Duodenal mucosa (tissue), 2 donors: ENCODE data around the gene ANKK1.

Experiments
- H3K27ac ChIP-seq: one replicate; pipeline ENCODE4 v1.7.0; 2013; ENCODE audit warnings: low read depth, low read length
- H3K27me3 ChIP-seq, 2 donors: one replicate each; pipeline ENCODE4 v1.7.0; 2013; ENCODE audit warnings: low read length in 2 of 2, control low read depth in 1 of 2; ENCODE audit not compliant: insufficient read depth in 2 of 2, control insufficient read depth in 1 of 2
- H3K36me3 ChIP-seq, 2 donors: one replicate each; pipeline ENCODE4 v1.7.0; 2013; ENCODE audit warnings: low read length in 2 of 2, control low read depth in 1 of 2; ENCODE audit not compliant: insufficient read depth in 2 of 2, control insufficient read depth in 1 of 2
- H3K4me1 ChIP-seq, 2 donors: one replicate each; pipeline ENCODE4 v1.7.0; 2013; ENCODE audit warnings: low read length in 2 of 2, control low read depth in 1 of 2; ENCODE audit not compliant: insufficient read depth in 2 of 2, control insufficient read depth in 1 of 2
- H3K4me3 ChIP-seq, 2 donors: one replicate each; pipeline ENCODE4 v1.7.0; 2013; ENCODE audit warnings: low read length in 2 of 2, low read depth in 1 of 2
- H3K9ac ChIP-seq, 2 donors: one replicate each; pipeline ENCODE4 v1.7.0; 2013; ENCODE audit warnings: low read length in 2 of 2, low read depth in 1 of 2
- H3K9me3 ChIP-seq, 2 donors: one replicate each; pipeline ENCODE4 v1.7.0; 2013; ENCODE audit warnings: low read length in 2 of 2, control low read depth in 1 of 2; ENCODE audit not compliant: control insufficient read depth in 1 of 2

Gene ANKK1

GRCh38 chr11:113356203-113356602, 31.4 kb upstream of the ANKK1 start:
- H3K9ac ChIP-seq, result no peak overlapping the region
- H3K9me3 ChIP-seq, result peaks cover 8 to 12% of the 10 kb centered on the region in 2 donors
- H3K4me3 ChIP-seq, result no peak overlapping the region
- peaks cover 17 to 52% of the 10 kb centered on the region in 2 donors for H3K36me3 ChIP-seq
- H3K27me3 ChIP-seq, result no peaks in the 10 kb centered on the region
- no peaks in the 10 kb centered on the region for H3K4me1 ChIP-seq
- no peak overlapping the region for H3K27ac ChIP-seq

DNA sequence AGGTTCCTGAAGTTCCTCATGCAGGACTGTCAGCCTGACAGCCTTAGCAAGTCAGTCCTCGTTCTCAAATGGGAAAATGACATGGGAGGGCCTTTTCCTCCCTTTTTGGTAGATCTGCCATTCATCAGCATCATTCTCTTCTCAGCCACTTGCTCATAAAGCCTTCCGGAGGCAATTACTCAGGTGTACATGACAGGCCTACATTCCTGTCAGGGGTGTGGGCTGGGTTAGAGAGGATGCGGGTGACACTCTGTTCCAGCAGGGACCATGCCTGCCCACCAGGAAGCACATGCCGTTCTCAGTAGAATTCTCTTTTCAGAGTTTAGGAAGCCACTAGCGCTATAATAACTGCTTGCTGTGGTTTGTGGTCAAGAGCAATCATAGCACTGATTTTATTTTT, 24.2 kb upstream of the ANKK1 start:
- no peak overlapping the region for H3K4me3 ChIP-seq
- no peak overlapping the region for H3K27ac ChIP-seq
- no peaks in the 10 kb centered on the region for H3K9me3 ChIP-seq
- no peak overlapping the region for H3K9ac ChIP-seq
- H3K27me3 ChIP-seq, result no peaks in the 10 kb centered on the region
- peaks cover 16 to 65% of the 10 kb centered on the region in 2 donors for H3K36me3 ChIP-seq
- no peaks in the 10 kb centered on the region for H3K4me1 ChIP-seq

GRCh38 chr11:113363996-113364641, 23.5 kb upstream of the ANKK1 start:
- H3K4me1 ChIP-seq, result no peaks in the 10 kb centered on the region

DNA sequence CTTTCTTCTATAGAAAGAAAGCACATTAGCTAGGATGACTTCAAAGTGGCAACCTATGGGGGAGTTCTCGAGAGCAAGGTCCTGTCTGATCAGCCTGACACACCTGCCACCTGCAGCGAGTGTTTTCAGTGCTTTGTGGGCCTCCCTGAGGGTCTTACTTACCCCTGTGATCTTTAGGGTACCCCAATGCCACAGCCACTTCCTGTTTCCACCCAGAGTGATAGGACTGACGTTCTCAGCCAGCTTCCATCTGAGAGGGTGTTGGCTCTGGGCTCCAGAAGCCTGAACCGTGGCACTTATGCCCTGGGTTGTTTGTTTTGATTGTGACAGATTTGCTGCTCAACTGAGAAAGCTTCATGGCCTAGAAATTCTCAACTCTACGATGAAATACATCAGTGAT, 21.7 kb upstream of the ANKK1 start:
- Histone ChIP-seq H3K36me3 (peaks cover 16 to 45% of the 10 kb centered on the region in 2 donors), H3K9ac (no peak overlapping the region), H3K4me3 (no peak overlapping the region), H3K27ac (no peak overlapping the region), H3K9me3 (no peaks in the 10 kb centered on the region), H3K4me1 (no peaks in the 10 kb centered on the region), H3K27me3 (no peaks in the 10 kb centered on the region)

More at GRCh38 chr11:113363996-113364641, 23.5 kb upstream of the ANKK1 start:
- Histone ChIP-seq H3K27me3 (no peaks in the 10 kb centered on the region), H3K9ac (no peak overlapping the region), H3K36me3 (peaks cover 16 to 61% of the 10 kb centered on the region in 2 donors), H3K27ac (no peak overlapping the region), H3K4me3 (no peak overlapping the region), H3K9me3 (no peaks in the 10 kb centered on the region)

GRCh38 chr11:113369411-113369810, 18.2 kb upstream of the ANKK1 start:
- Histone ChIP-seq H3K27me3 (no peaks in the 10 kb centered on the region), H3K27ac (no peak overlapping the region), H3K9me3 (no peaks in the 10 kb centered on the region), H3K4me1 (peaks cover 0 to 10% of the 10 kb centered on the region in 2 donors), H3K9ac (no peak overlapping the region), H3K4me3 (no peak overlapping the region), H3K36me3 (peaks cover 13 to 22% of the 10 kb centered on the region in 2 donors)

DNA sequence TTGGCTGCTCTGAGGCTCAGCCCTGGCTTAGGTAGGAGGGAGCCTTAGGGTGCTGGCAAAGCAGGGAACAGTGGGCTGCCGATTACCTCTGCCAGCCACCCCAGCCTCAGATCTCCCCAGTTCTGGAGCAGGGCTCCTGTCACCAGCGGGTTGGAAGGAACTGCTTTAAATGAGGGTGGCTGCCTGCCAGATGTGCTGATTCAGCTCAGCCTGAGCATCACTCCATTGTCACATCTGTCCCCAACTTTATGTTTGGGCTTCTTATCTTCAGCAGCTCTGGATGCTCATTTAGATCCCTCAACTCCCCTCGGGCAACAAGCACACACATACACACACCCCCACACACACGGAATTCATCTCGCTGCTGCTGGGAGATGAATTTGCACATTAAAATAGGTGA, 16.9 kb upstream of the ANKK1 start:
- H3K27me3 ChIP-seq, result no peaks in the 10 kb centered on the region
- H3K27ac ChIP-seq, result no peak overlapping the region
- H3K9ac ChIP-seq, result no peak overlapping the region
- H3K36me3 ChIP-seq, result peaks cover 4 to 11% of the 10 kb centered on the region in 2 donors
- H3K4me1 ChIP-seq, result peaks cover 0 to 12% of the 10 kb centered on the region in 2 donors
- H3K9me3 ChIP-seq, result no peaks in the 10 kb centered on the region
- no peak overlapping the region for H3K4me3 ChIP-seq

GRCh38 chr11:113372309-113372708, 15.3 kb upstream of the ANKK1 start:
- H3K4me1 ChIP-seq, result peaks cover 0 to 12% of the 10 kb centered on the region in 2 donors
- no peaks in the 10 kb centered on the region for H3K9me3 ChIP-seq
- no peak overlapping the region for H3K27ac ChIP-seq
- no peaks in the 10 kb centered on the region for H3K27me3 ChIP-seq
- H3K9ac ChIP-seq, result no peak overlapping the region
- H3K36me3 ChIP-seq, result peaks cover 0 to 7% of the 10 kb centered on the region in 2 donors
- no peak overlapping the region for H3K4me3 ChIP-seq

DNA sequence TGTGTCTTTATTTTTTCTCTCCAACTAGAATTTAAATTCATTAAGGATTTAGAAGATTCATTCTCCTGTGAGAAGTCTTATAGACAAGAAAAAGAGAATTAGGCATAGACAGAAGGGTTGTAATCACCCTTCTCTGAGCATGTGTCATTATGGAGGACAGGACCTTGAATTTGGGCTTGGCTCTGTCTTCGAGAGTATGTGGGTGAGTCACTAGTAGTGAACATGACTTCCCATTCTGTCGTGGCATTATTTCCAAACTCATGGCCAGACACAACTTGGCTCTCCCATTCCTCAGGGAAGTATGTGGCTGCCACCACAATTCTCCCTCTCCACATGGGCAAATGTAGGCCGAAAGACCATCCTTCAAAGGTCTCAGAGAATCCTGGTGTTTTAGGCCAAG, 14.3 kb upstream of the ANKK1 start:
- no peak overlapping the region for H3K9ac ChIP-seq
- H3K4me1 ChIP-seq, result peaks cover 0 to 12% of the 10 kb centered on the region in 2 donors
- no peaks in the 10 kb centered on the region for H3K27me3 ChIP-seq
- no peaks in the 10 kb centered on the region for H3K9me3 ChIP-seq
- H3K27ac ChIP-seq, result no peak overlapping the region
- no peak overlapping the region for H3K4me3 ChIP-seq
- peaks cover 0 to 2% of the 10 kb centered on the region in 2 donors for H3K36me3 ChIP-seq

- peaks cover 0 to 12% of the 10 kb centered on the region in 2 donors for H3K4me1 ChIP-seq
- H3K9me3 ChIP-seq, result no peaks in the 10 kb centered on the region
- no peaks in the 10 kb centered on the region for H3K27me3 ChIP-seq
- H3K27ac ChIP-seq, result no peak overlapping the region
- no peaks in the 10 kb centered on the region for H3K36me3 ChIP-seq
- no peak overlapping the region for H3K9ac ChIP-seq
- H3K4me3 ChIP-seq, result peak overlapping the region; percentile 46 to 47
Measured at GRCh38 chr11:113373981-113374560, 13.5 kb upstream of the ANKK1 start.

- Histone ChIP-seq H3K9me3 (no peaks in the 10 kb centered on the region), H3K36me3 (no peaks in the 10 kb centered on the region), H3K4me3 (no peak overlapping the region), H3K9ac (no peak overlapping the region), H3K4me1 (peaks cover 0 to 12% of the 10 kb centered on the region in 2 donors), H3K27me3 (no peaks in the 10 kb centered on the region), H3K27ac (no peak overlapping the region)
Measured at GRCh38 chr11:113375402-113375801, 12.2 kb upstream of the ANKK1 start.
